HG03025 (cell line): ENCODE measurements around the gene ANXA1.
A peak's percentile ranks its signal among the peaks of the same experiment; 100 is the strongest.

Experiments
- ATAC-seq: cut with Tn5 transposase; IDR thresholded peaks from one replicate; pipeline ENCODE4 v1.9.1; 2021; ENCODE audit warnings: mild to moderate bottlenecking, moderate library complexity; ENCODE audit not compliant: unreplicated experiment, low FRiP score

ANXA1 gene, protein sequence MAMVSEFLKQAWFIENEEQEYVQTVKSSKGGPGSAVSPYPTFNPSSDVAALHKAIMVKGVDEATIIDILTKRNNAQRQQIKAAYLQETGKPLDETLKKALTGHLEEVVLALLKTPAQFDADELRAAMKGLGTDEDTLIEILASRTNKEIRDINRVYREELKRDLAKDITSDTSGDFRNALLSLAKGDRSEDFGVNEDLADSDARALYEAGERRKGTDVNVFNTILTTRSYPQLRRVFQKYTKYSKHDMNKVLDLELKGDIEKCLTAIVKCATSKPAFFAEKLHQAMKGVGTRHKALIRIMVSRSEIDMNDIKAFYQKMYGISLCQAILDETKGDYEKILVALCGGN

GRCh38 chr9:73151653-73152542, at the start of gene ANXA1:
Gene ANXA1, plus strand, starts transcription at chr9:73151865. Its CDS starts 6,671 bp downstream, at chr9:73158536.
- no peak for ATAC-seq

- no peak for ATAC-seq
Measured at GRCh38 chr9:73104342-73104741, 47.3 kb upstream of the ANXA1 start.

DNA sequence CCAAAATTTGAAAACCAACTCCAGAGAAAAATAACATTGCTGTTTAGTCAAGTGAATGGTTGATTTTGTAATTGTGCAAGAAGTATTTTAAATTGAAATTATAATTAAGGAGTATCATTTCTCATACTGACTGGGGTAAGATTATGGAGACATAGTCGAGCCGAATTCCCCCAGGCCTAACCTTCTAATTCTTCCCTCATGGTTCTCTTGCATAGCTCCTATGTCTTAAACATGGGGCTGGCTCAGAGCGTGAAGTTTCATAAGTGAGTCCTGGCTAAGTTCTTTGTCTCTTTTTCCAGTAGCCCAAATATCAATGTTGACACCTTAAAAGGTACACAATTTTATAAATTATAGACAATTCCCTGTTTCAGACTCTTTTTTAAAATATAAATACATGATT, 46.7 kb upstream of the ANXA1 start:
- ATAC-seq: no peak

DNA sequence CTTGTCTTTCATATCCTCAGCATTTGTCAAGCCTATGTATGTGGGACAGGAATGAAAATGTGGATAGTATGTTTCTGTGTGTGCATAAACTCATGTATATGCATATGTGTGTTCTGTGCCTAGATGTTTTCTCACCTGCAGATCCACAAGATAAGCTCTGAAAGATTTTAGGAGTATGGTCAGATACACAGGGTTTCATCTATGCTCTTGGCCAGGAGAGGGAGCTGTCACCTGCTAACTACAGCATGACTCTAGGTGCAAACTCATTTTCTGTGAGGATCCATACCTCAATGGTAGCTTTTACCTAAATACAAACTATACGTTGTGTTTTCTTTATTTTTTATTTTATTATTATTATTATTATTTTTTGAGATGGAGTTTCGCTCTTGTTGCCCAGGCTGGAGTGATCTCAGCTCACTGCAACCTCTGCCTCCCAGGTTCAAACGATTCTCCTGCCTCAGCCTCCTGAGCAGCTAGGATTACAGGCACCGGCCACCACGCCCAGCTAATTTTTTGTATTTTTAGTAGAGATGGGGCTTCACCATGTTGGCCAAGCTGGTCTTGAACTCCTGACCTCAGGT, 44.1 kb upstream of the ANXA1 start:
- peak; percentile 68 for ATAC-seq

DNA sequence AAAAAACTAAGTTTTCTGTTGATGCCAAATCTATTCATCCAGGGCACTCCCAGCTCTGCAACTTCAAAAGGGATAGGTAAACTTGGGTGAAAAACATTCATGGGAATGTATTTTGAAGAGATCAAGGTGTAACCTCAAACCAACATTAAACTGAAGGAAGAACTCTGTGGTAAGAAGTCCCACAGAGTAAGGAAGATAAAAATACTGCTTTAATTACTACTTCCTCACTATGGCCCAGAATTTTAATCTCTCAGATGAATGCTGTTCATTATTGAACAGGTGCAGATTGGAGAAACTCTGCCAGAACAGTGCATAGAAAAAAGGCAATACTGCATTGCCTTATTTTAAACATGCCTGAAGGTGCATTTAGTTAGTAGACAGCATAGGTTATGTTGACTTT, 37.6 kb upstream of the ANXA1 start:
- ATAC-seq: no peak

DNA sequence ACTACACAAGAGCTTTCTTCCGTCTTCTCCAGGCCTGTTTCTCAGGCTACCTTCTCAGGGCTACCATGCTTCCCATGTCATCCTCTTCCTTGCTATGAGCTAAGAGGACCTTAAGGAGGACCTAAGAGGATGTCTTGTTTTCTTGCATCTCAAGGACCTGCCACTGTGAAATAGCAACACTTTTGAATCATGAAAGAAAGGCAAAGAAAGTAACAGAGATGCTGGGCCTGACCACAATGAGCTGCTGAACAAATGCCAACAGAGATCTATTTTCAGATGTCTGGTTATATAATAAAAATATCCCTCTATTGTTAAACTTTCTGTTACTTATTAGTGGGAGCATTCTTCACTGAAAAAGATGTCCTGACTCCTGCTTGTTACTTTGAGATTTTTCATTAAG, 36.7 kb upstream of the ANXA1 start:
- no peak for ATAC-seq

DNA sequence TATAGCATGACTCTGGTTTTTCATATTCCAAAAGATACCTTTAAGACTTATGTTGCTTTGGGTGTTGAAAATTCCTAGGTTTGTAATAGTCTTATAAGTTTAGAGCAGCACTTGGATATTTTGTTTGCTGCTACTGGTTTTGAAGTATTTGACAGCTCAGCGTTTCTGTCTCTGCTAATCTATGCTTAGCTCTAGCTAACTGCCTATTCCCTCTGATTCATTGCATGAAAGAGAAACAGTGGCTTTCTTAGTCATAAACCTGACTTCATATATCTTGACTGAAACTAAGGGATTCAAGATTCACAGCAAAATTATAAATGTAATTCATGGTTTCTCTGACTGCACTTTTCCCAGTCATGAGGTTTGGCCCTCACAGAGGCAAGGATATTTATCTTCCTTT, 35.6 kb upstream of the ANXA1 start:
- ATAC-seq: no peak

DNA sequence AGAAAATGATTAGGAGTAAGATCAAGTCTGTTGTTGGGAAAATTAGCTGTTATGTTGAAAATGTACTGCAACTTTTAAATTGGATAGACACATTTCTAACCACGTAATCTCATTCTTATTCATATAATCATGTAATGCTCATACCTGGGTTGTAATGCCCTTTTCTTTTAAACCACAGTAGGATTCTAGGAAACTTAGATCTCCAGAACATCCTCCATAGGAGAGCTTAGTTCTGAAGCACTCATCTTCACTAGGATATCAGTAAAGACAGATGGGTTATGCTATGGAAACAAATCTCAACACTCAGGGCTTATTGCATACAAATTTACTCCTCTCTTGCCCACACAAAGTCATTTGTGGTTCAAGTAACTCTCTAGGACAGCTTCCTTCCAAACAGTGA, 34.8 kb upstream of the ANXA1 start:
- no peak for ATAC-seq

GRCh38 chr9:73118286-73118685, 33.4 kb upstream of the ANXA1 start:
- ATAC-seq: no peak

DNA sequence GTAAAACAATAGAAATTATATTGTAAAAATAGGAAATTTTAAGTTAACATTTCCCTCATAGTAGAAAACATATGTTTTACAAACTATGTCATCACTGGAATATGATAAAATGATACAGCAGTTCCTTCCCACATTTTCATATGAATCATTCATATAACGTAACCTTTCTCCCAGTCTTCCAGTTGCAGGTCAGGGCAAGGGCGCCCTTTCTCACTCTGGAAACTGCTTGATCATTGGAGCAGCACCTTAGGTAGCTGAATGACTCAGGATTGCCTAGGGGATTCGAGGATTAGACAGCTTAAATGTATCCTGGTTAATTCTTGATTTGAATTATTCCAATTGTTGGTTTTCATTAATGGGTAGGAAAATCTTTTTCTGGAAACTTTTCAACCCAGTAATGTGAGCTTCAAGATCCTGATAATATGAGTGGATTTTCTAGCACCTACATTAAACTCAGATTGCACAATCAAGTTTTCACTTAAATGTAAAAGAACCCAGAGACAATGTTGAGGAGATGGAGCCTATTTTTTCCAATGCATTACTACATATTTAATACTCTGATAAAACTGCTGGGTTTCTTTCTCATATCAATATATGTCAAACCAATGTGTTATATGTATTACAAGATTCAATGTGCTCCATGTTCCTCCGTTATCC, 32.6 kb upstream of the ANXA1 start:
- ATAC-seq: no peak

- ATAC-seq: no peak
Measured at GRCh38 chr9:73121375-73121935, 30.2 kb upstream of the ANXA1 start.

DNA sequence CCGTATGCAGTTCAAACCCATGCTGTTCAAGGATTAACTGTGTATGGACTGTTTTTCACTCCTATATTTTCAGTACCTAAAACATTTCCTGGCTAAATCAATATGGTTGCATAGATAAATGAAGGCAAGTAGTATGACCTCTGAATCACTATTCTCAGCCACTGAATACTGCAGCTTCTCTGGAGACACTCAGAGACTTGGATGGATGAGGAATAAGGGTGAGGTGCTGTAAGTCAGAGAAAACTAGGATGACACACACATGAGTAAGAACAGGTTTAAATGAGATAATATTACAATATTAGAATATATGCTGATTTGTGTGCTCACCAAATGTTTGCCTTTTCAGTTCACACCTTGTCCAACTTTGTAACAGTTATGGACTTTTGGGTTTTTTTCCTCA, 26.0 kb upstream of the ANXA1 start:
- no peak for ATAC-seq

- no peak for ATAC-seq
Measured at GRCh38 chr9:73129941-73130685, 21.6 kb upstream of the ANXA1 start.

DNA sequence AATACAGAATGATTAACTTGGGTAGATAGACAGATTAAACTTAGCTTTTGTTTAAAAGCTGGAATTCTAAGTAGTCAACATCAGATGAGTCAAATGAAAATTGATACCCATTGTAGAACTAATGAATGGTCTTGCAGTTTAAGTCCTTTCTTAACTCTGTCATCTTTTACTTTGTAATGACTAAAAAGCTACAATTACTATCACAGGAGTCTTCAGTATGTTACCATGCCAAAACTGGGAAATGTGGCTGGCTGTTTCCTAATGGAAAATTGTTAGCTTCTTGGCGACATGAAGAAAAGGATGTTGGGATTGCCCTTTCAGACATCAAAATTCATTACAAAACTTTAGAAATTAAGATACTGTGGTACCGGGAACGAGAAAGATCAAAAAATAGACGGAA, 20.2 kb upstream of the ANXA1 start:
- no peak for ATAC-seq

DNA sequence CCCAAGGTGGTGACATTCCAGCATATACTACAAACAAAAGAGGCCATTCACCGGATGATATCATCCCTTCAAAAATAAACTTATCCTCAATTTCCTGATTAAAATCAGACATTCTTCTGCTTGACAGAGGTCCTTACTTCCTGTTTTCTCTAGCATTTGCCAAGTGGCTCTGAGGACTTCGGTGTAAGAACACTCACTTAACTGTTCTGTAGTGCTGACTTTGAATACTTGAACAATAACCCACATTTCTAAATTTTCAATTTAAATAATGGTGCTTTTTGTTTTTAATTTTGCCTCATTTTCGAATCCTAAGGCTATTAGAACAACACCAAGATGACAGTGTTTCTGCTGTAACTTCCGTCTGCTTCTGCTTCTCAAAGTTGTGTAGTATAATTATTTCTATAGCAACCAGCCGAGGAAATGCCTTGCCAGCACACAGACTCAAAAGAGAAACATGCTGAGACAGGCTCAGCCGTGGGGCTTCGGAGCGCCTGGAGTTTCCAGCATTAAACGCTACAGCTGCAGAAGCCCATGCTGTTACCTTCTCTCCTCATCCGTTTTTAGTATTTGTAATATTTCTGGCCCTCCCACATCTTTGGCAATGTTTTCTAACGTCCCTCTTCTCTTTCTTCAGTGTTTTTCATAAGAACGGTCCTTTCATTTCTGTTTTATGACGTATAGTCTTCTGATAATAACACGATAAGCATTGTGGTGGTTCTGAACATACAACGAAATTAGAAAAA, 19.5 kb upstream of the ANXA1 start:
- ATAC-seq: peak; percentile 71

DNA sequence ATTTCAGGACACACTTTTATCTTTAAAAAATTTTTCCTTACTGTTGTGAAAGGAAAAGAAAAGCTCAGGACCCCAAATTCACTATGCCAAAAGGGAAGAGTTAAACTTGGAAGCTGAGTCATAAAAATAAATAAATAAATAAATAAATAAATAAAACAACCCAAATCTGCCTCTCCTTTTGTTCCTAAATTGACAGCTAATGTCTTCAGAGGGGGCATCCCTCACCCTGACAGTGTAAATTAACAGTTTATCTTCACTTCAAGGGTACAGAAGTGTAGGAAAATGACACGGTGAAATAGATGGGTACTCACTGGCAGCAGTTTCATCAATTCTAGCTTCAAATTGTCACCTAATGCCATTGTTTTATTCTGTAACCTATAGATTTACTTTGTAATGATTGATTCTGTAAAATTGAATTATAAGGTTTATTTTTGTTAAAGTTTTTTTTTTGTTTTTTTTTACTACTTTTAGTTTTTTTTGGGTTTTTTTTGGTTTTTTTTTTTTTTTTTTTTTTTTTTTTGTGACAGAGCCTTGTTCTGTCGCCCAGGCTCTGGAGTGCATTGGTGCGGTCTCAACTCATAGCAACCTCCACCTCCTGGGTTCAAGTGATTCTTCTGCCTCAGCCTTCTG, 18.5 kb upstream of the ANXA1 start:
- ATAC-seq: no peak

DNA sequence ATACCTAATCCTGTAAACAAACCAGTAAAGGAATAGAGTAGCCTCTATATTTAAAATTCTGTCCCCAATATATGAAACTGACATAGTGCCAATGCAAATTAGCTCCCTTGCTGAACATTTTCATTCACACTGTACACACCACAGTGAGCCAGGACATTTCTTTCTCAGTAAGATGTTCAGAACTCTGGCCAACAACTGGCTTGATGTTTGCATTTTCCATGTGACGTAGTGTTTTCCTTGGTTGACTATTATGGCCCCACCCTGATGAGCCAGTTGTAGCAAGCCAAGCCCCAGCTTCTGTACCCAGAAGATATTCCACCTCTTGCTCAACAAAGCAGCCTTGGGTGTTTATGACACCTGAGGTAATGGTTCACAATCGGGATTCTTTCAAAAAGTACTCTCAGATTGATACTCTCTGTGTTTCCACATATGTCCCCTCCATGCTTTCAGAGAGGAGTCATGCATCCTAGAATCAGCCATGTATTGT, 17.7 kb upstream of the ANXA1 start:
- peak; percentile 67 for ATAC-seq

- ATAC-seq: no peak
Measured at GRCh38 chr9:73135394-73135793, 16.3 kb upstream of the ANXA1 start.
